ENCODE data around the gene AUNIP.

AUNIP gene

GRCh38 chr1:25869909-25870606 lies 10.8 kb upstream of the AUNIP start:
- H3K18ac ChIP-seq (ENCODE audit: low read length): no peak overlapping the region
- no peak overlapping the region for H3K4me2 ChIP-seq (ENCODE audit: low read length)
- H2AK5ac ChIP-seq (ENCODE audit: low read length): no peak overlapping the region
- no CpG with 5 or more reads among the region's 6 CpGs for WGBS (ENCODE audit: extremely low coverage, insufficient coverage, insufficient read length)
- peaks cover 8% of the 10 kb centered on the region for H3K79me1 ChIP-seq (ENCODE audit: low read length)
- H3K27me3 ChIP-seq (ENCODE audit: insufficient read depth, low read length): no peaks in the 10 kb centered on the region
- H4K12ac ChIP-seq (ENCODE audit: low read depth, low read length): no peak overlapping the region
- DNase-seq: no peak
- H3K14ac ChIP-seq (ENCODE audit: low read length): no peak overlapping the region
- no peak overlapping the region for H3K23ac ChIP-seq (ENCODE audit: low read length)
- H3K4ac ChIP-seq (ENCODE audit: low read depth, low read length): no peak overlapping the region
- H2BK5ac ChIP-seq (ENCODE audit: low read depth, low read length, poor library complexity): no peak overlapping the region
- no peak overlapping the region for H3K27ac ChIP-seq (ENCODE audit: low read depth, low read length)
- H4K8ac ChIP-seq (ENCODE audit: low read depth, low read length): no peak overlapping the region
- H3K79me2 ChIP-seq (ENCODE audit: control insufficient read depth, insufficient read depth, low read length, poor library complexity): peaks cover 8% of the 10 kb centered on the region
- no peak overlapping the region for H2BK120ac ChIP-seq (ENCODE audit: insufficient read depth, low read length, poor library complexity)
- H3K9me3 ChIP-seq (ENCODE audit: insufficient read depth, low read depth, low read length): no peaks in the 10 kb centered on the region
- peaks cover 9 to 20% of the 10 kb centered on the region in 2 experiments for H3K36me3 ChIP-seq (ENCODE audit: control insufficient read depth in 1 of 2, insufficient read depth in 2 of 2, low read length in 2 of 2)
- H3K9ac ChIP-seq (ENCODE audit: low read length): no peak overlapping the region
- H2BK12ac ChIP-seq (ENCODE audit: low read length): no peak overlapping the region
- no peak overlapping the region for H4K91ac ChIP-seq (ENCODE audit: low read depth, low read length)
- H3K4me3 ChIP-seq (ENCODE audit: low read depth, low read length): no peak overlapping the region
- H3K4me1 ChIP-seq (ENCODE audit: control insufficient read depth in 1 of 2, insufficient read depth in 2 of 2, low read length in 2 of 2): peaks cover 15 to 20% of the 10 kb centered on the region in 2 experiments
- H2AFZ ChIP-seq (ENCODE audit: insufficient read depth, low read length, poor library complexity): no peak overlapping the region

- no peaks in the 10 kb centered on the region for H3K9me3 ChIP-seq (ENCODE audit: insufficient read depth, low read depth, low read length)
- no peak overlapping the region for H3K9ac ChIP-seq (ENCODE audit: low read length)
- no peak overlapping the region for H2BK120ac ChIP-seq (ENCODE audit: insufficient read depth, low read length, poor library complexity)
- no peak overlapping the region for H4K91ac ChIP-seq (ENCODE audit: low read depth, low read length)
- peaks cover 3 to 12% of the 10 kb centered on the region in 2 experiments for H3K4me1 ChIP-seq (ENCODE audit: control insufficient read depth in 1 of 2, insufficient read depth in 2 of 2, low read length in 2 of 2)
- H3K27me3 ChIP-seq (ENCODE audit: insufficient read depth, low read length): no peaks in the 10 kb centered on the region
- no peak overlapping the region for H3K23ac ChIP-seq (ENCODE audit: low read length)
- no peak for DNase-seq
- H2BK5ac ChIP-seq (ENCODE audit: low read depth, low read length, poor library complexity): no peak overlapping the region
- H3K4me3 ChIP-seq (ENCODE audit: low read depth, low read length): no peak overlapping the region
- H2BK12ac ChIP-seq (ENCODE audit: low read length): no peak overlapping the region
- peaks cover 23 to 36% of the 10 kb centered on the region in 2 experiments for H3K36me3 ChIP-seq (ENCODE audit: control insufficient read depth in 1 of 2, insufficient read depth in 2 of 2, low read length in 2 of 2)
- no peak overlapping the region for H2AFZ ChIP-seq (ENCODE audit: insufficient read depth, low read length, poor library complexity)
- WGBS (ENCODE audit: extremely low coverage, insufficient coverage, insufficient read length): no CpG with 5 or more reads among the region's 9 CpGs
- no peak overlapping the region for H4K8ac ChIP-seq (ENCODE audit: low read depth, low read length)
- H3K79me1 ChIP-seq (ENCODE audit: low read length): no peaks in the 10 kb centered on the region
- H3K4me2 ChIP-seq (ENCODE audit: low read length): no peak overlapping the region
- no peak overlapping the region for H2AK5ac ChIP-seq (ENCODE audit: low read length)
- H3K4ac ChIP-seq (ENCODE audit: low read depth, low read length): no peak overlapping the region
- H3K79me2 ChIP-seq (ENCODE audit: control insufficient read depth, insufficient read depth, low read length, poor library complexity): no peaks in the 10 kb centered on the region
- no peak overlapping the region for H3K14ac ChIP-seq (ENCODE audit: low read length)
- no peak overlapping the region for H3K27ac ChIP-seq (ENCODE audit: low read depth, low read length)
- no peak overlapping the region for H4K12ac ChIP-seq (ENCODE audit: low read depth, low read length)
- H3K18ac ChIP-seq (ENCODE audit: low read length): no peak overlapping the region
These were observed 8.1 kb upstream of the AUNIP start for GRCh38 chr1:25867210-25867991.

- no CpG with 5 or more reads among the region's 1 CpG for WGBS (ENCODE audit: extremely low coverage, insufficient coverage, insufficient read length)
- Histone ChIP-seq H3K36me3 (ENCODE audit: control insufficient read depth in 1 of 2, insufficient read depth in 2 of 2, low read length in 2 of 2) (peaks cover 24 to 37% of the 10 kb centered on the region in 2 experiments), H3K18ac (ENCODE audit: low read length) (no peak overlapping the region), H3K27me3 (ENCODE audit: insufficient read depth, low read length) (no peaks in the 10 kb centered on the region), H4K8ac (ENCODE audit: low read depth, low read length) (no peak overlapping the region), H4K12ac (ENCODE audit: low read depth, low read length) (no peak overlapping the region), H3K4ac (ENCODE audit: low read depth, low read length) (no peak overlapping the region), H2BK12ac (ENCODE audit: low read length) (no peak overlapping the region), H3K9me3 (ENCODE audit: insufficient read depth, low read depth, low read length) (peaks cover 1% of the 10 kb centered on the region), H3K79me1 (ENCODE audit: low read length) (no peaks in the 10 kb centered on the region), H2BK5ac (ENCODE audit: low read depth, low read length, poor library complexity) (no peak overlapping the region), H2BK120ac (ENCODE audit: insufficient read depth, low read length, poor library complexity) (no peak overlapping the region), H3K23ac (ENCODE audit: low read length) (no peak overlapping the region), H4K91ac (ENCODE audit: low read depth, low read length) (no peak overlapping the region), H3K9ac (ENCODE audit: low read length) (no peak overlapping the region), H3K4me3 (ENCODE audit: low read depth, low read length) (no peak overlapping the region), H3K27ac (ENCODE audit: low read depth, low read length) (no peak overlapping the region), H3K4me1 (ENCODE audit: control insufficient read depth in 1 of 2, insufficient read depth in 2 of 2, low read length in 2 of 2) (peaks cover 3 to 5% of the 10 kb centered on the region in 2 experiments), H2AFZ (ENCODE audit: insufficient read depth, low read length, poor library complexity) (no peak overlapping the region), H3K4me2 (ENCODE audit: low read length) (no peak overlapping the region), H3K14ac (ENCODE audit: low read length) (no peak overlapping the region), H2AK5ac (ENCODE audit: low read length) (no peak overlapping the region), H3K79me2 (ENCODE audit: control insufficient read depth, insufficient read depth, low read length, poor library complexity) (no peaks in the 10 kb centered on the region)
- no peak for DNase-seq
These were observed 7.0 kb upstream of the AUNIP start for GRCh38 chr1:25866288-25866687.

GRCh38 chr1:25864434-25864833 lies 5.2 kb upstream of the AUNIP start:
- H3K4me1 ChIP-seq (ENCODE audit: control insufficient read depth in 1 of 2, insufficient read depth in 2 of 2, low read length in 2 of 2): peaks cover 3 to 6% of the 10 kb centered on the region in 2 experiments
- H3K79me2 ChIP-seq (ENCODE audit: control insufficient read depth, insufficient read depth, low read length, poor library complexity): no peaks in the 10 kb centered on the region
- H3K79me1 ChIP-seq (ENCODE audit: low read length): peaks cover 4% of the 10 kb centered on the region
- H3K18ac ChIP-seq (ENCODE audit: low read length): no peak overlapping the region
- H2BK5ac ChIP-seq (ENCODE audit: low read depth, low read length, poor library complexity): no peak overlapping the region
- H2BK12ac ChIP-seq (ENCODE audit: low read length): no peak overlapping the region
- DNase-seq: no peak
- no peak overlapping the region for H2BK120ac ChIP-seq (ENCODE audit: insufficient read depth, low read length, poor library complexity)
- H3K23ac ChIP-seq (ENCODE audit: low read length): no peak overlapping the region
- H3K9me3 ChIP-seq (ENCODE audit: insufficient read depth, low read depth, low read length): peaks cover 1% of the 10 kb centered on the region
- H3K9ac ChIP-seq (ENCODE audit: low read length): no peak overlapping the region
- no peak overlapping the region for H3K14ac ChIP-seq (ENCODE audit: low read length)
- H4K91ac ChIP-seq (ENCODE audit: low read depth, low read length): no peak overlapping the region
- no peak overlapping the region for H2AK5ac ChIP-seq (ENCODE audit: low read length)
- no peaks in the 10 kb centered on the region for H3K27me3 ChIP-seq (ENCODE audit: insufficient read depth, low read length)
- WGBS (ENCODE audit: extremely low coverage, insufficient coverage, insufficient read length): no CpG with 5 or more reads among the region's 3 CpGs
- H4K12ac ChIP-seq (ENCODE audit: low read depth, low read length): no peak overlapping the region
- no peak overlapping the region for H2AFZ ChIP-seq (ENCODE audit: insufficient read depth, low read length, poor library complexity)
- H3K4me2 ChIP-seq (ENCODE audit: low read length): no peak overlapping the region
- H3K27ac ChIP-seq (ENCODE audit: low read depth, low read length): no peak overlapping the region
- no peak overlapping the region for H3K4me3 ChIP-seq (ENCODE audit: low read depth, low read length)
- H3K4ac ChIP-seq (ENCODE audit: low read depth, low read length): no peak overlapping the region
- peaks cover 16 to 27% of the 10 kb centered on the region in 2 experiments for H3K36me3 ChIP-seq (ENCODE audit: control insufficient read depth in 1 of 2, insufficient read depth in 2 of 2, low read length in 2 of 2)
- H4K8ac ChIP-seq (ENCODE audit: low read depth, low read length): no peak overlapping the region
